Activated gamma-delta T cell treated with Interleukin-2 at 50 U/mL for 16 hours (primary cell): ENCODE results near the gene S100A10.

Experiments
- DNase-seq: peaks from one replicate; pipeline ENCODE4 v3.0.0-alpha.2; 2020

The S100A10 gene, protein sequence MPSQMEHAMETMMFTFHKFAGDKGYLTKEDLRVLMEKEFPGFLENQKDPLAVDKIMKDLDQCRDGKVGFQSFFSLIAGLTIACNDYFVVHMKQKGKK

DNA sequence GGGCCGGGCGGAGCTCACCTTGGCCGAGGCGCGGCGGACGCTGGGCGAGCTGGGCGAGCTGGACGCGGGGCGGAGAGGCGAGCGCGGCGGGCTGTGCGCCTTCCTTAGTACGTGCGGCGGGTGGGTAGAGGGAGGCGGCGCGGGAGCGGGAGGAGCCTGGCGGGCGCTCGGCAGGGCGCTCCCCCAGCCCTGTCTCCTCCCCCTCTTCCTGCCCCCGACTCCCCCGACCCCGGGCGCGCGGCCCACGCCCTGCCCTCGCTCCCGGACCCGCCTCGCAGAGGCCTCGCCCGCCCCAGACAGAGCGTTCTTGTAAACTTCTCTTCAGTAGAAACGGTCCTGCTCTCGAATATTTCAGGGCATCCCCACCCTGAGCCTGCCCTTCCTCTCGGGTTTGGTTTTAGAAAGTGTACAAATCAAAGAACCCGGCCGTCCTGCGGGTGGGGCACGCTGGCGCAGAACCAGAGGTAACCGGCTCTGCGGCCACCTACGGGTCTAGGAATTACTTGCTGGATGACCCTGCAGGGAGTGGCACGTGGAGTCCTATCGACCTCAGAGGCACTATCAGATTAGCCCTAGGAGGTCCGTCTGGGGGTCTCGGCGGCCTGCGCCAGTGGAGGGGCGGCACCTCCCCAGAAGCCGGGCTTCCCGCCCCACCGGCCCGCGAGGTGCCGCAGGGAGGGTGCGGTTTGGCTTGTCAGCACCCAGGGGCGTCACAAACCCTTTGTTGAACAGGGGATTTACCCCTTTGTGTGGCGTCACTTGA, at the start of gene S100A10:
S100A10 (minus strand) TSS at position 126 of the 763 bp plus-strand sequence. CDS start 7,629 bp downstream, outside the sequence.
- peak; percentile 78 for DNase-seq

DNA sequence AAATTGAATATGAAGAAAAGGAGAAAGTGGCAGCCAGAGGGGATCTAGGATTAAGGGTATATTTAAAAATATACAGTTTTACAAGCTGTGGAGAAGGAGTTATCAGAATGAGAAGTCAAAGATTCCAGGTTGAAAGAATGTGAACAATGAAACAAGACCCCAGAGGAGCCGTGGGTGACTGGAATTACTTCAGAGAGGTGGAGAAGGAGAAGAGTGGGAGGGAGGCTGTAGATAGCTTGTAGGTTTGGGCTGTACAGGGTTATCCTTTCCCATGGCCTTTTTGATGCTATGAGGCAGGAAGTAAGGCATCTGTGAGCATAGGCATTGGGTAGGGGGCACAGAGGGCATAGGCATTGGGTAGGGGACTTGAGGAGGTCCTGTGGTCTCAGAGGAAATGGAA, 48.4 kb upstream of the S100A10 start:
- DNase-seq, result no peak

DNA sequence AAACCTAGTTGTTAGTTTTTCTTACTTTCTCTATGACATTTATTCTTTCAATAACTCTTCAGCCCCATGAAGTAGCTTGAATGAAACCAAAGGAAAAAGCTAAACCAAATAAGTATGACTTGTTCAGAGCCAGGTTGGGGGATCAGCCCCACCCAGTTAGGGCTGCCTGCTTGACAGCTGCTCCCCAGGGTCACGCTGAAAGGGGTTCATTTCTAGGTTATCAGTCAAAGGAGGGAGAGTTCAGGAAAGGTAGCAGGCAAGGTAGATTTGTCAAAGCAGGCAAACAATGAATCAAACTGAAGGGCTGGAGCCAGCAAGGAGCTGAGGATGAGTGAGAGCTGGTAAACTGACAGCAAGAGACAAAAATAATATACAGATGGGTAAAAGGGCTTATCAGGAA, 46.2 kb upstream of the S100A10 start:
- no peak for DNase-seq

DNA sequence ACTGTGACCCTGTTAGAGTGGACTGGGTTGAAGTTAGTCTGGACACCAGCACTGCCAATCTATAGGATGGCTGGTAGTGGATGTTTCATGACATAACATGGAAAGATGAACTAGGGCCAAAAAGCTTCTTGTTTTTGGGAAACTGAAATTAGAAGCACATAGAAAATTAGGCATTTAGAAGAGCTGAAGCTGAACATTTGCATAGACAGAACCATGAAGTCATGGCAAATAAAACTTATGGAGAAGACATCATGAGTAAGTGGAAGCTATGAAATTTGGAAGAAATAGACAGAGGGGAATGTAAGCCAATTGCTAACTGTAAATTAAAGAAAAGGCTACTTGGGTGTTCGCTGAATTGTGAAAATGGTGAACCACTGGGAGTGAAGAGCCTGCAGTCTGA, 45.8 kb upstream of the S100A10 start:
- no peak for DNase-seq

DNA sequence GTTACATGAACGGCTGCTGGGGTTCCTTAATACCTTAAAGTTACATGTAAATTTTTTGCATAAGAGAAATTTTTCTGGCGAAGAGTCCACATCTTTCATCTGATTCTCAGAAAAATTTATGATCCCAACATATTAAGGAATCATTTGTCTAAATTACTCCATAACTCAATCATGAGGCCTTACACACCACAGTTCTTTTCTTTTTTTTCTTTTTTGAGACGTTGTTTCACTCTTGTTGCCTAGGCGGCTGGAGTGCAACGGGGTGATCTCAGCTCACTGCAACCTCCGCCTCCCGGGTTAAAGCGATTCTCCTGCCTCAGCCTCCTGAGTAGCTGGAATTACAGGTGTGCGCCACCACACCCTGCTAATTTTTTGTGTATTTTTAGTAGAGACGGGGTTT, 45.2 kb upstream of the S100A10 start:
- no peak for DNase-seq

DNA sequence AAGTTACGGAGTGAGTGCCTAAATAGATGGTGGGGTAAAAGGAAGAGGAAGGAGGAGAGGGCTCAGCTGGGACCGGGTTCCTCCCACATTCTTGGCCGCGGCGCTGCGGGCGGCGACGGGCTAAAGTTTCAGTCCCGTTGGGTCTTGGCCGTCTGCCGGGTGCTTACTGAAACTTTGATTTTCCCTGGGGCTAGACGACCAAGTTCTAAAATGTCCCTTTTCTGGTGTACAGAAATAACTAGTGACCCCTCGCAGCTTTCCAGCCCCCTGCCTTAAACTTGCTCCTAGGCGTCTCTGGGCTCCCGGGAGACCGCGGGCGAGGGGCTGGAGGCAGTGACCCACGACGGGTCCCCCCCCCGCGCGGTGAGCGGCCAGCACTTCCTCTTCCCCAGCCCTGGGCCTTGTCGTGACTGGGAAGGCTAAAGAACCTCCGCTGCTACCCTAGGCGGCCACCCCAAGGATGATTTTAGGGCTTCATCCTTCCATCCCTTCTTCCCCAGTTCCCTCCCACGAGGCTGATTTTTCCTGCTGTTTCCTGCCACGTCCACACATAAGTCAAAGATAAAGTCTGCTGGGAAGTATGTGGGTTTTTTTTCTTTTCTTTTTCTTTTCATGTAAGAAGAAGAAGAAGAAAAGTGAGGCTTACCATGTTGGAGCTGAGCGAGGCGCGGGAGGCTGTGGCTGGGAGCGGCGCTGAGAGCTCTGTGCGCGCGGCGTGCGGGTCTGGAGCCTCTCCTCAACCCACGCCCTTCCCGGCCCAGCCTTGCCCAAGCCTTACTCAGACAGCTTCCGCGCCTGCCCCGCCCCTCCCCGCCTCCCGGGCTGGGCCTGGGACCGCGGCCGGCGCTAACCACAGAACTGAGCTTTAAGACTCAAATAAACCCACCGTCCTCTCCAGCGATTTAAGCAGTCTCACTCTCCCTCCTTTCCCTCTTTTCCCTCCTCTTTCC, 42.9 kb upstream of the S100A10 start, which contains the start of gene S100A11:
S100A11 (minus strand) TSS at position 738 of the 950 bp plus-strand sequence; CDS start at position 649, 89 bp downstream.
- DNase-seq, result peak; percentile 66

DNA sequence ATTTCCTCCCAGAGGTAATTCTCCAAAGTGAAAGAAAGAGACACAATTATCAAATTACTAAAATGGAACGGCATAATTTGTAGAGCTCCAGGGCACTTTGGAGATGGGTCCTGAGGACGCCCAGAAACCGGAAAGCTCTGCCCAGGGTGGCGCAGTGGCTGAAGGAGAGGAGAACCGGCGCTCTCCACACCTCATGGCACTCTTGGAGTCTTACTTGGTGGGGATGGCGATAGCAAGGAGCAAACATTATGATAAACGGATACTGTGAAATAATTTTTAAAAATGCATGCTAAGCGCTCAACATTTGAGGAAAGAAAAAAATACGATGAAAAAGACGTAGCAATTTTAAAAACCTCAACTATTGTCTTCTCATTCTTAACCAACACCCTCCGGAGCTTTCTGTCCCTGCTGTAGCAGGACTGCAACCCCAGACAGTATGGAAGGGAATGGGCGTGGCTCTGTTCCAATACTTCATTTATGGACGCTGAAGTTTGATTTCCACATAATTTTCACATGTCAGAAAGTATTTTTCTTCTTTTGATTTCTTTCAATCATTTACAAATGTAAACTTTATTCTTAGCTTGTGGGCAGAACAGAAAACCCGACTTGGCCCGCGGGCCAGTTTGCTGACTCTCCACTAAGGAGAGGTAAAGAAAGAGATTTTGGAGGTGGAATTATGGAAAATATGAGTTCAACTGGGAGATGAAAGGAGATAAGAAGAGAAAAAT, 42.0 kb upstream of the S100A10 start:
- no peak for DNase-seq

DNA sequence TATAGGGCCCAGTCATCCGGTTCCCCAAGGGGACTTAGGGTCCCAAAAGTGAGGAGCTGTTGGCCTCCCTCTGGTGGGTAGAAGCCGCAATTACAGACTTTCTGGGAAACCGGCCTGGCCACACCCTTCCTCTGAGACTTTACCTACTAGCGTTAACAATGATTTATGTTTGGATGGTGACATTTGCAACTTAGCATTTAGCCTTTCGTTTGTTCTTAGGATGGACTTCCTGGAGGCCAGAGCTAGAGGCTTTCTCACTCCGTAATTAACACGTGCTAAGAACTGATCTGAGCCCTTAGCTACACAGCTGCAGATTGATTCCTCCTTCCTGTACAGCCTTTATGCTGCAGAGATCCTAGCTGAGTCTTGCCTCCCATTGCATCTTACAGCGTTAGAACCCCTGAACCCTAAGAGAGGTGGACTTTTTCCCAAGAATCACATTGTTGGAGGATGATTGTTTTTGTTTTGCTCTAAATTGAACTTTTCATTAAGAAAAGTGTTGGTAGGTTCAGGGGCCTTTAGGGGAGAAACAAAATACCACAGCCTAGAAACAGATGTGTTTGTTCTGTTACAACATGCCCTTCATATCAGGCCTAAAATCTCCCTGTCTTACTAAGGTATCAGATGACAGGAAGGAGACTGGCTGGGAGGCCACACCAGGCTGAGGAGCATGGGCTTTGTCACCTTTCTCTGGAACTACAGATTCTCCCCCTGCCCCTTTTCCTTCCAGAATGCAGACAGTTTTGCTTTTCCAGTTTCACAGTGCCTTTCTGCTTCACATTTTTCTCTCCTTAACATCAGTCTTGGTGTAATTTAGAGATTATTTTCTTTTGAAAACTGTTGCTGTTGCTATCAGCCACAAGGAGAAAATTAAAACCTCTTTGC, 41.2 kb upstream of the S100A10 start:
- peak; percentile 55 for DNase-seq

DNA sequence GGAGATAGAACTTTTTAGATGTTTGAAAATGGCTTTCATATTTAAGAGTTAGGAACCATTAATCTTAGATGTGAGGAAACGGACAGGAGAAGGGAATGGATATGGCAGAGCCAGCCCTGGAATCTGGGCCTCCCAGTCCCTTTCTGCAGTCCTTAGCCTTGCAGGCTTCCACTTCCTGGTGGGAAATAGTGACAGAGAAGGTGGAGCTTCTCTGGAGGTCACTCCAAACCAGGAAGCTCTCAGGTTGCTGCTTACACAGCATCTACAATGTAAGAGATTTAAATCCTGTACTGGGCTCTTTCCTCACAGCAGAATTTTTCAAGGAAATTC, 40.6 kb upstream of the S100A10 start:
- no peak for DNase-seq

DNA sequence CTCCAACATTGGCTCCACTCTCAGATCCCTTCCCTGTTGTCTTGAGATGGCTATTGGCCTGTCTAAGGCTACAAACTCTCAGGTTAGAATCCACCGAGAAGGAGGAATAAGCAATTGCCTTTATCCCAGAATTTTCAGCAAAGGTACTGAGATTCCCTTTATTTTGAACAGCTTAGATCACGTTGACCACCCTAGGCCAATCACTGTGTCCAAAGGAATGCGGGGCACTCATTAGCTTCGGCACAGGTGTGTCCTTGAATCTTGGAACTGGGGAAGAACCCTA, 36.2 kb upstream of the S100A10 start:
- DNase-seq, result no peak

DNA sequence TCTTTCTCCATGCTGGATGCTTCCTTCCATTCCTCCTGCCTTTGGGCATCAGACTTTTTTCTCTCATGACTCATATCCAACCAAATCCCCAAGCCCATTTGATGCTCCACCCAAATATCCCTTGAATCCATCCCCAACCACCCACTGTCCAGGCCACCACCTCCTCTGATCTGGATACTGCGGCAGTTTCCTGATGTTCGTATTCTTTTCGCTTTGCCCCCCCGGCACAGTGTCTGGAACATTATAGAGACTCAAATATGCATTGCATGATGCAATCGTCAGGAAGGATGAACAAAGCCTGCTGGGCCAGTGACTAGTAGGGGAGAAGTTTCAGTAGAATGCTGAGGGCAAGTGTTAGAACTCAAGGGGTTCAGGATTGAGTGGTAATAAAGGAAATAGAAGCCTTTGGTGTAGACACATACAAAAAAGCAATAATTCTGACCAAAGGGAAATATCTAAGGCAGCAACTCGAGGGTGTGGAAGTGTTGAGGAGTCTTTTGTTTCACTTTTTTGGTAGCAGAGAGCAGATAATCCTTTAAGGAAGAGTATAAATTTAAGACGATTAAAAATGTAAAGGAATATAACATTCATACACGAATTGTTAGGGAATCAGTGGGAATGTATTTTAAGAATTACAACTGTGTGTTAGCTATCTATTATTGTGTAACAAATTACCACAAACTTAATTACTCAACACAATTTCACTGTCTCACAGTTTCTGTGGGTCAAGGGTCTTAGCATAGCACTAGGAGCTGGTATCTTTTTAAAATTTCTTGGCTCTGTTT, 35.7 kb upstream of the S100A10 start:
- no peak for DNase-seq

DNA sequence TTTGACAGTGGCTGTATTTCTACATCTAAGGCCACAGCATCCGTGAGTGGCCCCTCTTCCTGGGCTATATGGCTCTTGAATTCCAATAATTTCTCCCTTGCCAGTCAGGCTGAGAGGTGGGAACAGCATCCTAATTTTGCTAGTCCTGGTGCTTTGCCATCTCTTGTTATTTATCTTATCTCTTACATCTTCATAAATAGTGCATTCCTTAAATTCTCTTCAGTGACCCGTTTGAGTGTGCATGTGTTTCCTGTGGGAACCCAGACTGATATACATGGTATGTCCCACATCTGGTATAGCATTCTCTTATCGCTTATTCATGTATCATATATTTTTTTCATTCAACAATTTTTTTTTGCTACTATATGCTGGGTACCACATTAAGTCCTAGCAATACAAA, 33.2 kb upstream of the S100A10 start:
- no peak for DNase-seq

DNA sequence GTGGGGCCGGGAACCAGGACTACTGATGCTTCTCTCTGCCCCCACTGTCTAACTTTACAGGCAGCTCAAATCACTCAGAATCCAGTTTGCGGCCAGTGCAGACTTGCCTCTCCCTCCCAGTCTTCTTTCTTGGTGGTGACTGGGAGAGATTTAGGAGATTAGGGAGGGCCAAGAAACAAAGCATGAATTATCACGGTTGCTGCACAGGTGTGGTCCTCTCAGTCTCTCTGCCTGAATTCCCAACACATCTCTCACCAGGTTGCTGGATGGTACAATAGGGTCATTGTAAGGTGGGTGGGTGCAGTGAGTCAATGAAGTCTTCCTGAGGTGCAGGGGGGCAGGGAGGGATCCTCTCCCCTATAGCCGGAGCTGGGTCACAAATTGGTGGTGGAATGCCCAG, 30.6 kb upstream of the S100A10 start:
- DNase-seq, result no peak

DNA sequence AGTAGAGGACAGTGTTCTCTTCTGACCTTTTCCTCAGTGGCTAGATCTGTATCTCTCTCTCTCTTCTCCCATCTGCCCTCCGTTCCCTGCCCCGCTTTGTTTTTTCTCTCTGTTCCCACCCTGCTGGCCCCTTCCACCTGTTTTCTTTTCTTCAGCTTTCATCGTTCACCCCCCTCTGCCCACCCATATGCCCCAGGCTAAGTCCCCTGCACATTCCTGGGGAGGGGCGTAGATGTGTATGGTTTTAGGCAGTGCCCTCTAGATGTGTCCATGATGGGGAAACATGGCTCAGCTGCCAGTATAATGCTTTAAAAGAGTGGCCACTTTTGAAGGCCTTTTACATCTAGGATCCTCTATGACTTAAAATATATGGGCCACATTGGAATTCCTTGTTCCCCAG, 29.6 kb upstream of the S100A10 start:
- no peak for DNase-seq

DNA sequence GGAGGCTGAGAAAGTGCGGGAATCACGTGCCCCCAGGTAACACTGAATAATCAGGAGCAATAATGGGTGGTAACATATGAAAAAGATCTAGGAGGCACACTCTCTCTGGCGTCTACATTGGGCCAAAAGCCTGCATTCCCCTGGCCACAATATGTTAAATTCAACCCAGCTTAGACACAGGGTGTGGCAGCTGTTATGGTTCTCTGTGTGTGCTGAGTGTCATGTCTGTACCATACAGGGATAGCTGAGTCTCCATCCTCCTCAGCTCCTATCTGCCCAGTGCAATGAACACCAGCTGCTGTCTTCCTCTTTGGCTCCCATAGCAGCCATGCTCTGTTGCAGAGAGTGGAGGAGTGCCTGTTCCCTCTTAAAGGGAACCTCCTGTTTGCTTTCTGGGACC, 28.8 kb upstream of the S100A10 start:
- DNase-seq, result no peak

DNA sequence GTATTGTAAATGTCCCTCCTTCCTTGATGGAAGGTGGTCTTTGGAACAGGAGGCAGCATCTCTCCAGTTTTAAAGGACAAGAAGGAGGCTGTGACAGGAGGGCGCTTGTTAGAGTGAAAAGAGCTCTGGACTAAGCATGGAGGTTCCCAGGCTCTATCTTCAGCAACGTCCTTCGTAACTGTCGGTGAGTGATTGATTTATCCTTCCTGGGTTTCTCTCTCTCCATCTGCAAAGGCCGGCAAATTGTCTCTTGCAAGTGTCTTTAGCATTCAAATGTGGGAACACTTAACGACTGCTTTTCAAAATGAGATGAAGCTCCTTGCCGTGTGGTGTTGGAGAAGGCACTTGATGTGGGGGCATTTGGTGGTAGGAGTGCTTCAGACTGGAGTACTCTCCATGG, 27.9 kb upstream of the S100A10 start:
- DNase-seq, result no peak

DNA sequence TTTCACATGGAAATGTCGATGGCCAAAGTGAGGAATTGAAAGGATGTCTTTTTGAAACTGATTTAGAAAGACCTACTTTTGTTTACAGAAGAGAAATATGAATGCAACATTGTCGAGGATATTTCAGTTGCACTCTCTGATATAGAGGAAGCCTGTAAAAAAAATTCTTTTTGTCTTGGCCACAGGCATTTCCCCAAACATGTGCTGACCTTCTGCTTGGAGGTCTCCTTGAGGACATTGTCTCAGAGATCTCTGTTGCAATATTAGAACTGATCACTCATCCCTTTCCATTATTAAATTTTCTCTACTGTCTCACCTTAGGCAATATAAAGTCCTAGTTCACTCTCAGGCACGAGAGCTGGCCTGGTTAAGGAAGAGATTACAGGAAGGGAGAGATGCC, 27.2 kb upstream of the S100A10 start:
- no peak for DNase-seq

DNA sequence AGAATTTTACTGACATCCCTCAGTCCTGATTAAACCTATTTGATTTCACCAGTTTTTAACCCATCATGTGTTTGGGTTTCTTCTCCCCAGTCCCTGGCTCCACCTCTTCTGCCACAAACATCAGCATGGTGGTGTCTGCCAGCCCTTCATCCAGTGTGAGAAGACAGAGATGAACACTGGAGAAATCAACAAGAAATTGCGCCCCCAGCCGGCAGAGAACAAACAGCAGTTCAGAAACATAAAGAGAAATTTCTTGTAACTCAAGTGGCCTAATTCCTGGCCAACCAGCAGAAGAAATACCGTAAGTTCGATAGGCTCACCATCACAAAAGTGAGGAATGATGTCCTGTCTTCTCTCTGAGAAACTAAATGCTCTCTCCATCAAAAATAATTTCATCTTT, 24.9 kb upstream of the S100A10 start:
- no peak for DNase-seq

DNA sequence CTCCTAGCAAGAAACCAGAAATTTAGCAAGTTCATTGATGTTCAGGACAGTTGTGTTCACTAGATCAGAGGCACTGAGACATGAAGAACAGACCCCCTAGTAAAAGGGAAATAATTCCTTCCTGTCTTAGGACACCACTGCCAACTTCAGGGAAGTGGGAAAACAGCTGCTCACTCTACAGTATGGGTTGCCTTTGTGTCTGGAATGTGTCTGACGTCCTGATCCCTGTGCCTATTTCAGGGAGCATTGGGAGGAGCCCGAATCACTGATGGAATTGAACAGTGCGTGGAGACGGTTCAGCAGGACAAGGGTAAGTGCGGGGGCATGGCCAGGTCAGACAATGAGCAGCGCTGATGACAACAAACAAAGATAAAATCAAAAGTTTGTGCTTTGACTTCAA, 22.1 kb upstream of the S100A10 start:
- DNase-seq, result no peak

DNA sequence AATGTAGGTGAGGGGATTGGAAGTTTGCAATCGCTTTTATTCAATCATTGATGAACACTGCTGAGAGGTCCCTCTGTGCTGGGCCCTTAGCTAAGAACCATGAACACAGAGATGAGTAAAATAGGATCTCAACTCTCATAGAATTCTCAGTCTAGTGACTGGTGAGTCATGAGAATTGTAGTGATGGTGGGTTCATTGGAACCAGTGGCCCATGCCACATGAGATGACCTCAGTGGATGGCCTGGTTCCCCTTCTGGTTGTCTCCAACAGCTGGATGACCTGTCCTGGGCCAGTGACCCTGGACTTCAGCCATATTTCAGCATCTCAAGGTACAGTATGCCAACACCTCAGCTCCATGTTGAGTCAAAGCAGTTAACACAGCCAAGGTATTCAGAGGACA, 21.3 kb upstream of the S100A10 start:
- no peak for DNase-seq

DNA sequence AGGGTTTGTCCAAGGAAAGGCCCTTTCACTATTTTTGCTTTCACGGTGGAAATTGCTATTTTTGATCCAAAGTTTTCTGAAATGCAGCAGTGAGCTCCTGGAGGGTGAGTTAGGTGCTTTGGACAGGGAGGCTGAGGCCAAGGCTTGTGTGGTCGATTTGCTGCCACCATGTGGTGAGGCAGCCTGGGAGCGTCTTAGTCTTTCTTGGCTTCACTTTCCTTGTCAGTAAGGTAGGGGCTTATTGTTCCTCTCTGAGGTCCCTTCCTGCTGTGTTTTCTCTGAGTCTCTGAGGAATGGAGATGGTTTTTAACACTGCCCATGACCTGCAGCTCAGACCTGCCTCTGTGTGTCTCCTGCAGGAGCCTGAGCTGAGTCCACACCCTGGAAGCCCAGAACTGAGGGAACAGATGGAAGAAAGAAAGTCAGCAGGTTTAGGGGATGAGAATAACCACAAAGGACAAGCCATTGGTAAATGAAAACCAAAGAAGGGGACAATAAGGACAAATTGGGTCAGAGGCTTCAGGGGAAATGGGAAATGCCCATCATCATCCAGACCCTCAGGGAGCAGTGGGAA, 20.1 kb upstream of the S100A10 start:
- no peak for DNase-seq
